HepG2 (cell line): ENCODE data around the gene ANG. TPM values are rescaled to one million over a fixed set of nuclear protein-coding genes. Genes with fewer than 3 reads are reported as not detected.
A peak's percentile ranks its signal among the peaks of the same experiment; 100 is the strongest.

ENCODE experiments used
- DR1 ChIP-seq: sonication (generic); formaldehyde crosslinking; IDR thresholded peaks from 2 replicates; pipeline ENCODE4 v1.8.0; 2021; ENCODE audit warnings: mild to moderate bottlenecking, missing genetic modification reagents, inconsistent platforms
- GABPB1 ChIP-seq: IDR thresholded peaks from 2 replicates; pipeline ENCODE4 v1.6.1; 2016; ENCODE audit warnings: mild to moderate bottlenecking, missing genetic modification reagents, moderate library complexity, missing compliant biosample characterization
- ISL2 ChIP-seq: sonication (generic); formaldehyde crosslinking; IDR thresholded peaks from 2 replicates; pipeline ENCODE4 v1.5.0; 2020; ENCODE audit warnings: missing genetic modification reagents
- MXI1 ChIP-seq: IDR thresholded peaks from 3 replicates; pipeline ENCODE4 v1.6.1; 2012; ENCODE audit warnings: low read depth, low read length, inconsistent platforms, borderline replicate concordance
- RBM22 ChIP-seq: fragments of 200-400 bp; formaldehyde crosslinking; optimal IDR thresholded peaks from 2 replicates; pipeline ENCODE3; 2017; ENCODE audit warnings: mild to moderate bottlenecking, low read length, moderate library complexity
- SOX6 ChIP-seq, 2 experiments: fragments of 450-650 bp in 1 of 2; sonication (generic) in 1 of 2; formaldehyde crosslinking in 1 of 2; IDR thresholded peaks; 2 replicates each; pipeline versions ENCODE4 v1.4.0 to v1.6.1; 2017 to 2020; ENCODE audit warnings: antibody characterized with exemption in 1 of 2, mild to moderate bottlenecking in 1 of 2, missing genetic modification reagents in 1 of 2
- SRSF1 ChIP-seq: fragments of 200-400 bp; formaldehyde crosslinking; optimal IDR thresholded peaks from 2 replicates; pipeline ENCODE3; 2017; ENCODE audit warnings: mild to moderate bottlenecking, low read depth, low read length, moderate library complexity
- U2AF1 ChIP-seq: fragments of 200-400 bp; formaldehyde crosslinking; optimal IDR thresholded peaks from 2 replicates; pipeline ENCODE3; 2017; ENCODE audit warnings: mild to moderate bottlenecking, low read depth, low read length
- WIZ ChIP-seq: sonication (generic); formaldehyde crosslinking; IDR thresholded peaks from 2 replicates; pipeline ENCODE4 v1.5.1; 2020; ENCODE audit warnings: mild to moderate bottlenecking, missing genetic modification reagents
- ZFP36L2 ChIP-seq: sonication (generic); formaldehyde crosslinking; IDR thresholded peaks from 2 replicates; pipeline ENCODE4 v1.4.0; 2020; ENCODE audit warnings: missing genetic modification reagents
- ZNF761 ChIP-seq: sonication (generic); formaldehyde crosslinking; conservative IDR thresholded peaks from 2 replicates; pipeline ENCODE4 v1.4.0; 2020; ENCODE audit warnings: mild to moderate bottlenecking, missing genetic modification reagents
- ZNF773 ChIP-seq: sonication (generic); formaldehyde crosslinking; IDR thresholded peaks from 2 replicates; pipeline ENCODE4 v1.4.0; 2020; ENCODE audit warnings: missing genetic modification reagents, borderline replicate concordance
- ZNF788 ChIP-seq: sonication (generic); formaldehyde crosslinking; IDR thresholded peaks from 2 replicates; pipeline ENCODE4 v1.5.0; 2020; ENCODE audit warnings: mild to moderate bottlenecking, missing genetic modification reagents, borderline replicate concordance
- polyA plus RNA-seq, 8 experiments: library from polyadenylated mRNA; depleted of rRNA in 3 of 8; stranded (reverse) in 7 of 8; unstranded in 1 of 8; fragments of >200 nt; fragmentation: Illumina TruSeq in 4 of 8; extraction: Trizol in 4 of 8; gene quantifications; 2 replicates each; pipeline versions ENCODE4 v1.2.1 to v1.2.3, GENCODE V29; 2011 to 2016; ENCODE audit warnings: low read depth in 4 of 8, missing spikeins in 1 of 8, mixed read lengths in 1 of 8; ENCODE audit not compliant: insufficient read depth in 1 of 8
- total RNA-seq, 5 experiments: library from RNA; depleted of rRNA; stranded (reverse); fragments of >200 nt; fragmentation: Illumina TruSeq; extraction: Trizol; gene quantifications; 2 replicates each; pipeline ENCODE4 v1.2.3, GENCODE V29; 2016; ENCODE audit warnings: low read depth in 1 of 5
- TF ChIP-seq, protein P1 (sequence below): sonication (generic); formaldehyde crosslinking; IDR thresholded peaks from 2 replicates; pipeline ENCODE4 v1.4.0; 2020; ENCODE audit warnings: missing genetic modification reagents, mild to moderate bottlenecking, borderline replicate concordance
- TF ChIP-seq, protein P2 (sequence below): sonication (generic); formaldehyde crosslinking; IDR thresholded peaks from 2 replicates; pipeline ENCODE4 v1.4.0; 2020; ENCODE audit warnings: mild to moderate bottlenecking, missing genetic modification reagents

ANG gene
- total and polyA plus RNA-seq, 2 of the 13 experiments (the other 11 are each of a cell fraction or from before 2014, with no cell fraction given), result 83.6 to 401 TPM

DNA sequence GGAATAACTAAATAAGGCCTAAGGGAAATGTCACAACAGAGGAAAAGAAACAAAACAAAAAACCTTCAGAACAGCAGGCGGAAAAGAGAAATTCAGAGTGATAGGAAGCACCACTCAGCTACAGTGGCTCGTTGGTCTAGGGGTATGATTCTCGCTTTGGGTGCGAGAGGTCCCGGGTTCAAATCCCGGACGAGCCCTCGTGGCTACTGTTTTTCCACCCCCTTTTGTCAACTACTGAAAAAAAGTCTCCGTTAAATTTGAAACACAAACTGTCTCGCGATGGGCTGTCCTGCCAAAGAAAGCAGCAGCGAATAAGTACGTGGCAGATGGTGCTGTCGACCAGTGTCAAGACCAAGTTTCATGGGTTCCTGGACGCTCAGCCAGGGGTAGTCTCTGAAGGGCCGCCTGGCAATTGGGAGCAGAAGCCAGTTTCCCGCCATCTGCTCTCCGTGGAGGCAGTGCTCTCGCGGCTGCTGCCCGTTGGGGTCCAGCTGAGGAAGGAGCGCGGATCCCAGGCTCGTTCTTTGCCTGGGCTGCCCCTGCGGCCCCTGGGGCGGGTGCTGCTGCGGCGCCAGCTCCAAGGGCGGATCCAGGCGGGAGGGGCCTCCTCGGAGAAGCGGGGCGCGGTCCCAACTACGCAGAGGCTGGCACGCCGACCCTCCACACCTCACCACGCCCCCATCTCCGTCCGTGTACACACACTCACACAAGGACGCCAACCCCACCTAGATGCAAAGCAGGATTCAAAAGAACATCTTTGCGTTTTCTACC is 4.5 kb upstream of the ANG start, which contains the start of gene RNASE4 (continued):
- TF ChIP-seq GABPB1 (peak; percentile 78), ZFP36L2 (peak; percentile 87), ZNF788 (CRISPR knock-in tag) (peak; percentile 43), U2AF1 (no peak), DR1 (no peak), WIZ (CRISPR knock-in tag) (no peak), MXI1 (peak; percentile 79; the same call in 1 of the 3 replicates), ZNF761 (no peak), ZNF773 (CRISPR knock-in tag) (peak; percentile 61; the same call in 1 of the 2 replicates), ISL2 (CRISPR knock-in tag) (peak; percentile 58), RBM22 (peak; percentile 99), SRSF1 (no peak), SOX6 (IDR thresholded peaks at IDR 0.05) (no peak), SOX6 (CRISPR knock-in tag; IDR thresholded peaks at IDR 0.05) (peak; percentile 69)
- TF ChIP-seq, protein P1, sequence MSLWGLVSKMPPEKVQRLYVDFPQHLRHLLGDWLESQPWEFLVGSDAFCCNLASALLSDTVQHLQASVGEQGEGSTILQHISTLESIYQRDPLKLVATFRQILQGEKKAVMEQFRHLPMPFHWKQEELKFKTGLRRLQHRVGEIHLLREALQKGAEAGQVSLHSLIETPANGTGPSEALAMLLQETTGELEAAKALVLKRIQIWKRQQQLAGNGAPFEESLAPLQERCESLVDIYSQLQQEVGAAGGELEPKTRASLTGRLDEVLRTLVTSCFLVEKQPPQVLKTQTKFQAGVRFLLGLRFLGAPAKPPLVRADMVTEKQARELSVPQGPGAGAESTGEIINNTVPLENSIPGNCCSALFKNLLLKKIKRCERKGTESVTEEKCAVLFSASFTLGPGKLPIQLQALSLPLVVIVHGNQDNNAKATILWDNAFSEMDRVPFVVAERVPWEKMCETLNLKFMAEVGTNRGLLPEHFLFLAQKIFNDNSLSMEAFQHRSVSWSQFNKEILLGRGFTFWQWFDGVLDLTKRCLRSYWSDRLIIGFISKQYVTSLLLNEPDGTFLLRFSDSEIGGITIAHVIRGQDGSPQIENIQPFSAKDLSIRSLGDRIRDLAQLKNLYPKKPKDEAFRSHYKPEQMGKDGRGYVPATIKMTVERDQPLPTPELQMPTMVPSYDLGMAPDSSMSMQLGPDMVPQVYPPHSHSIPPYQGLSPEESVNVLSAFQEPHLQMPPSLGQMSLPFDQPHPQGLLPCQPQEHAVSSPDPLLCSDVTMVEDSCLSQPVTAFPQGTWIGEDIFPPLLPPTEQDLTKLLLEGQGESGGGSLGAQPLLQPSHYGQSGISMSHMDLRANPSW (CRISPR knock-in tag), result peak; percentile 78; the same call in 1 of the 2 replicates
- TF ChIP-seq, protein P2, sequence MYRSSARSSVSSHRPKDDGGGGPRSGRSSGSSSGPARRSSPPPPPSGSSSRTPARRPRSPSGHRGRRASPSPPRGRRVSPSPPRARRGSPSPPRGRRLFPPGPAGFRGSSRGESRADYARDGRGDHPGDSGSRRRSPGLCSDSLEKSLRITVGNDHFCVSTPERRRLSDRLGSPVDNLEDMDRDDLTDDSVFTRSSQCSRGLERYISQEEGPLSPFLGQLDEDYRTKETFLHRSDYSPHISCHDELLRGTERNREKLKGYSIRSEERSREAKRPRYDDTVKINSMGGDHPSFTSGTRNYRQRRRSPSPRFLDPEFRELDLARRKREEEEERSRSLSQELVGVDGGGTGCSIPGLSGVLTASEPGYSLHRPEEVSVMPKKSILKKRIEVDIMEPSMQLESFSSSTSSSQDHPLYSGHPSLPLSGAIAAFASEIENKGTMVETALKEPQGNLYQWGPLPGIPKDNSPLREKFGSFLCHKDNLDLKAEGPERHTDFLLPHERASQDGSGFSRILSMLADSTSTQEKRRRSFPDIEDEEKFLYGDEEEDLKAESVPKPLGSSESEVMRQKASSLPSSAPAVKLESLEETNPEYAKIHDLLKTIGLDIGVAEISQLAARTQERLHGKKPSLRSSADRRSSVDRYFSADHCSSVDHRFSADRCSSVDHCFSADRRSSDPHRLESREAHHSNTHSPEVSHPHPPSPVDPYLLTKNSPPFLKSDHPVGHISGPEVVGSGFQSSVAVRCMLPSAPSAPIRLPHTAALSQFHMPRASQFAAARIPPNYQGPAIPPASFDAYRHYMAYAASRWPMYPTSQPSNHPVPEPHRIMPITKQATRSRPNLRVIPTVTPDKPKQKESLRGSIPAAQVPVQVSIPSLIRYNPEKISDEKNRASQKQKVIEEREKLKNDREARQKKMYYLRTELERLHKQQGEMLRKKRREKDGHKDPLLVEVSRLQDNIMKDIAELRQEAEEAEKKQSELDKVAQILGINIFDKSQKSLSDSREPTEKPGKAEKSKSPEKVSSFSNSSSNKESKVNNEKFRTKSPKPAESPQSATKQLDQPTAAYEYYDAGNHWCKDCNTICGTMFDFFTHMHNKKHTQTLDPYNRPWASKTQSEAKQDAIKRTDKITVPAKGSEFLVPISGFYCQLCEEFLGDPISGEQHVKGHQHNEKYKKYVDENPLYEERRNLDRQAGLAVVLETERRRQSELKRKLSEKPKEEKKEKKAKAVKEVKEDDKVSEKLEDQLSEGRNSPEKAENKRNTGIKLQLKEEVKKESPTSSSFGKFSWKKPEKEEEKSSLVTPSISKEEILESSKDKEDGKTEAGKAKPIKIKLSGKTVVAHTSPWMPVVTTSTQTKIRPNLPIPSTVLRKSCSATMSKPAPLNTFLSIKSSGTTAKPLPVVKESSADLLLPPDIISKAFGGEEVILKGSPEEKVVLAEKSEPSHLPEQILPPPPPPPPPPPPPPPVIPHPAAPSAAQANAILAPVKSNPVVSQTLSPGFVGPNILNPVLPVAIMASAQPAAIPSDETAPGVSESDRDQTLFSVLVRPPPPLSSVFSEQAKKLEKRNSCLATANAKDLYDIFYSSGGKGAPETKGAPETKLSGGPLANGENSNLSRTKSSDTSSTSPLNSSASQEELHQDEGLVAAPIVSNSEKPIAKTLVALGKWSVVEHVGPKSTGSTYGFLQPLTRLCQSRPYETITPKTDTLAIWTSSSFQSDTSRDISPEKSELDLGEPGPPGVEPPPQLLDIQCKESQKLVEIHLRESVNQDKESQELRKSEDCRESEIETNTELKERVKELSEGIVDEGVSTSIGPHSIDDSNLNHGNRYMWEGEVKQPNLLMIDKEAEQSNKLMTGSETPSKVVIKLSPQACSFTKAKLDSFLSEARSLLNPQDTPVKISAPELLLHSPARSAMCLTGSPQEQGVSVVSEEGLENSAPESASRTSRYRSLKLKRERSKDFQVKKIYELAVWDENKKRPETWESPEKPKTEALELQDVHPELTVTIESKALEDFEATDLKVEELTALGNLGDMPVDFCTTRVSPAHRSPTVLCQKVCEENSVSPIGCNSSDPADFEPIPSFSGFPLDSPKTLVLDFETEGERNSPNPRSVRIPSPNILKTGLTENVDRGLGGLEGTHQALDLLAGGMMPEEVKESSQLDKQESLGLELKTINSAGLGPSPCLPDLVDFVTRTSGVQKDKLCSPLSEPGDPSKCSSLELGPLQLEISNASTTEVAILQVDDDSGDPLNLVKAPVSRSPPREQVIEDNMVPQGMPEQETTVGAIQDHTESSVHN (CRISPR knock-in tag), result no peak
